ENCODE results near the gene FER. TPM values are rescaled to one million over a fixed set of nuclear protein-coding genes. Genes with fewer than 3 reads are reported as not detected.

The FER gene
- total and polyA plus RNA-seq, 2 of the 13 experiments (the other 11 are each of a cell fraction or from before 2014, with no cell fraction given): 7.9 to 29.0 TPM

DNA sequence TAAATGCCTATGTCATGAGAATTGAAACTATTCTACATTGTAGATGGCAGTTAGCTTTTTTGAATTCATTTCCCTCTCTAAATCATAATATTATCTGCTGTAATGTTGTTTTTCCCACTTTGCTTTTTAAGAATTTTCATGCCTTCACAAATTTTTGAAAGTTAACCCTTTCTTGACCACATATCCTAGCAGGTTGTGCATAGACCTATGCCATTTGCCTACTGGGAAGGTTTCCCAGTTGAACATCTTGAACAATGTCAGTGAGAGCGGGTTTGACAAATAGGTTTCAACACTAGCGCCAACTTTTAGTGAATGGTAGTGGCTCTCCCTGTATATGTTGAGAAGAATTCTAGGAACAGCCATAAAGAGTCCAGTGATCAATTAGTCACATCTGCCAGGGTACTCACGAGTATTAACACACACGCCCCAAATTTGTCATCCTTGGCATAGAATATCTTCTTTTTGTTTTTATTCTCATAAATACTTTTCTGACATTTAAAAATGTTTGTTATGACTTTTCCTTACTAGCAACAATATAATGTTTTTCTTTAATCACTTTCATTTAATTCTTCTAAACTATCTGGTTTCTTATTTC is 354.5 kb downstream of the FER start:
- BruUV-seq (replicated peaks): no TSS peak
- FAIRE-seq: no peak
- Histone ChIP-seq H3K4me1 (ENCODE audit: insufficient read depth, low read length) (no peaks in the 10 kb centered on the region), H3K9ac (ENCODE audit: insufficient read depth, low read depth, low read length) (no peak overlapping the region), H3K4me2 (ENCODE audit: low read depth, low read length) (no peak overlapping the region), H3K27me3 (ENCODE audit: control insufficient read depth in 1 of 2, insufficient read depth in 2 of 2, low read length in 2 of 2) (no peaks in the 10 kb centered on the region), H4K20me1 (ENCODE audit: insufficient read depth, low read length) (no peaks in the 10 kb centered on the region), H3K79me2 (ENCODE audit: insufficient read depth, low read length) (no peaks in the 10 kb centered on the region), H3K4me3 (replicated peaks in 1 of 3; ENCODE audit: insufficient read depth in 1 of 3, low read depth in 2 of 3, low read length in 3 of 3) (no peak overlapping the region), H3K36me3 (replicated peaks in 1 of 2; ENCODE audit: control insufficient read depth in 1 of 2, insufficient read depth in 2 of 2, low read length in 2 of 2) (no peaks in the 10 kb centered on the region), H3K27ac (ENCODE audit: extremely low read length, insufficient read depth, low read length) (no peak overlapping the region), H3K9me3 (ENCODE audit: low read length) (no peaks in the 10 kb centered on the region), H2AFZ (ENCODE audit: low read length) (no peak overlapping the region)
- POLR2A ChIA-PET: no interaction called here
- CTCF ChIA-PET (ENCODE audit: low intra/inter-chr PET ratio, low total read pairs): no interaction called here
- TF ChIP-seq ZNF652 (CRISPR knock-in tag; IDR thresholded peaks at IDR 0.05; ENCODE audit: borderline replicate concordance, low read depth) (peak; percentile 82), KAT7 (CRISPR knock-in tag; IDR thresholded peaks at IDR 0.05; ENCODE audit: borderline replicate concordance) (no peak), HOXA5 (CRISPR knock-in tag; IDR thresholded peaks at IDR 0.05) (no peak)
- in situ Hi-C loops (cut with HindIII; ENCODE audit: extremely low pct_ligation_motif_present, low pct_unique_long_range_greater_than_20kb) (no loop called here), intact Hi-C loops (cut with micrococcal nuclease; ENCODE audit: unreplicated experiment) (no loop called here)
- ATAC-seq: no peak
- DNase-seq (ENCODE audit: low spot score): no peak
- 97% methylated on average over 4 of the region's 4 CpGs for WGBS (ENCODE audit: low lambda C conversion rate)

DNA sequence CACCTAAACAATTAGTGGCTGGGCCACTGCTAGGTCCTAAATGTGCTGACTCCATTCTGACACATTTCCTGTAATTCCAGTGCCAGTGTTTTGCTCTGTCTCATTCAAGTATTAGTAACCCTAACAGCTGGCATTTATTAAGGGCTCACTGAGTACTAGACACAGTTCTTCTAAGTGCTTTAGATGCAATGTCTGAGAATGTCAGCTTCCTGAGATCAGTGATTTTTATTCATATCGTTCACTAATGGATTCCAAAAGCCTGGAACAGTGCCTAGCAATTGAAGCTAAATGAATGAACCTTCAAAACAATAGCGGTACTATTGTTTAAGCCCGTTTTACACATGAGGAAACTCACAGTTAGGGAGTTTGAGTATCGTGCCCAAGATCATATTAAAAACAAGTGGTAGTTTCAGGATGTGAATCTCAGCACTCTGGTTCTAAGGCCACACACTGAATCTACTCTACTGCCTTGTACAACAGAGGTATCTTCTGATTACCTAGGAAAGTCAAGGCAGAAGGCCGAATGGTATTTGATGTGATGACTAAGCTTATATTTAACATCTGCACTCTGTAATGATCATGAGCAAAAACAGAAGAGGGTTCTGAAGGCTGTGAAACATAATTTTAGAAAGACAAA is 358.1 kb downstream of the FER start:
- no peak overlapping the region for H2AFZ ChIP-seq (ENCODE audit: low read length)
- DNase-seq (ENCODE audit: low spot score) (no peak), ATAC-seq (no peak), FAIRE-seq (no peak)
- no peaks in the 10 kb centered on the region for H3K27me3 ChIP-seq (ENCODE audit: control insufficient read depth in 1 of 2, insufficient read depth in 2 of 2, low read length in 2 of 2)
- in situ Hi-C loops (cut with HindIII; ENCODE audit: extremely low pct_ligation_motif_present, low pct_unique_long_range_greater_than_20kb) (no loop called here), intact Hi-C loops (cut with micrococcal nuclease; ENCODE audit: unreplicated experiment) (no loop called here)
- WGBS (ENCODE audit: low lambda C conversion rate): 97% methylated on average over 5 of the region's 5 CpGs
- H3K9me3 ChIP-seq (ENCODE audit: low read length): no peaks in the 10 kb centered on the region
- H4K20me1 ChIP-seq (ENCODE audit: insufficient read depth, low read length): no peaks in the 10 kb centered on the region
- no peak overlapping the region for H3K4me3 ChIP-seq (replicated peaks in 1 of 3; ENCODE audit: insufficient read depth in 1 of 3, low read depth in 2 of 3, low read length in 3 of 3)
- H3K79me2 ChIP-seq (ENCODE audit: insufficient read depth, low read length): no peaks in the 10 kb centered on the region
- TF ChIP-seq, protein P1, sequence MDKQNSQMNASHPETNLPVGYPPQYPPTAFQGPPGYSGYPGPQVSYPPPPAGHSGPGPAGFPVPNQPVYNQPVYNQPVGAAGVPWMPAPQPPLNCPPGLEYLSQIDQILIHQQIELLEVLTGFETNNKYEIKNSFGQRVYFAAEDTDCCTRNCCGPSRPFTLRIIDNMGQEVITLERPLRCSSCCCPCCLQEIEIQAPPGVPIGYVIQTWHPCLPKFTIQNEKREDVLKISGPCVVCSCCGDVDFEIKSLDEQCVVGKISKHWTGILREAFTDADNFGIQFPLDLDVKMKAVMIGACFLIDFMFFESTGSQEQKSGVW (CRISPR knock-in tag; IDR thresholded peaks at IDR 0.05; ENCODE audit: borderline replicate concordance): no peak
- TF ChIP-seq MAFK (conservative IDR thresholded peaks at IDR 0.05 in 1 of 2, IDR thresholded peaks at IDR 0.05 in 1 of 2; ENCODE audit: low read length in 2 of 2): peak in 1 of 2 experiments; percentile 25; a peak in 2 of 4 replicates
- no peak overlapping the region for H3K27ac ChIP-seq (ENCODE audit: extremely low read length, insufficient read depth, low read length)
- H3K36me3 ChIP-seq (replicated peaks in 1 of 2; ENCODE audit: control insufficient read depth in 1 of 2, insufficient read depth in 2 of 2, low read length in 2 of 2): no peaks in the 10 kb centered on the region; a peak in 1 of 5 replicates
- H3K9ac ChIP-seq (ENCODE audit: insufficient read depth, low read depth, low read length): no peak overlapping the region
- no TSS peak for BruUV-seq (replicated peaks)
- POLR2A ChIA-PET: no interaction called here
- no peaks in the 10 kb centered on the region for H3K4me1 ChIP-seq (ENCODE audit: insufficient read depth, low read length)
- CTCF ChIA-PET (ENCODE audit: low intra/inter-chr PET ratio, low total read pairs): no interaction called here
- no peak overlapping the region for H3K4me2 ChIP-seq (ENCODE audit: low read depth, low read length)

Measured in HepG2 (cell line).